WTC11 (cell line): Measurements from ENCODE around the gene APOA1. TPM values are rescaled to one million over a fixed set of nuclear protein-coding genes. Genes with fewer than 3 reads are reported as not detected.
A peak's percentile ranks its signal among the peaks of the same experiment; 100 is the strongest.

Source experiments
- ARID4B ChIP-seq: sonication (generic); formaldehyde crosslinking; IDR thresholded peaks from 2 replicates; pipeline ENCODE4 v1.8.0; 2023; ENCODE audit warnings: missing genetic modification reagents, mild to moderate bottlenecking, borderline replicate concordance
- E2F1 ChIP-seq: sonication (generic); formaldehyde crosslinking; IDR thresholded peaks from 2 replicates; pipeline ENCODE4 v1.8.0; 2022; ENCODE audit warnings: mild to moderate bottlenecking, missing genetic modification reagents
- ERG ChIP-seq: fragments of 250-450 bp; sonication (Bioruptor Pico); IDR thresholded peaks from 2 replicates; pipeline ENCODE4 v1.8.0; 2021; ENCODE audit warnings: mild to moderate bottlenecking
- FOXK1 ChIP-seq: sonication (generic); formaldehyde crosslinking; IDR thresholded peaks from 2 replicates; pipeline ENCODE4 v1.8.0; 2022; ENCODE audit warnings: mild to moderate bottlenecking, moderate library complexity, missing genetic modification reagents
- FOXP1 ChIP-seq: sonication (generic); formaldehyde crosslinking; IDR thresholded peaks from 2 replicates; pipeline ENCODE4 v1.8.0; 2022; ENCODE audit warnings: missing genetic modification reagents, mild to moderate bottlenecking, moderate library complexity, borderline replicate concordance
- GRHL2 ChIP-seq: fragments of 250-450 bp; sonication (Bioruptor Pico); IDR thresholded peaks from 2 replicates; pipeline ENCODE4 v1.8.0; 2022; ENCODE audit warnings: mild to moderate bottlenecking, moderate library complexity; ENCODE audit not compliant: insufficient replicate concordance, severe bottlenecking
- IRF1 ChIP-seq: sonication (generic); formaldehyde crosslinking; IDR thresholded peaks from 2 replicates; pipeline ENCODE4 v1.8.0; 2023; ENCODE audit warnings: missing genetic modification reagents
- JAZF1 ChIP-seq: fragments of 250-450 bp; sonication (Bioruptor Pico); IDR thresholded peaks from 2 replicates; pipeline ENCODE4 v1.9.0; 2021; ENCODE audit warnings: moderate library complexity, mild to moderate bottlenecking, inconsistent platforms
- JUN ChIP-seq: sonication (generic); formaldehyde crosslinking; IDR thresholded peaks from 2 replicates; pipeline ENCODE4 v1.8.0; 2023; ENCODE audit warnings: mild to moderate bottlenecking, missing genetic modification reagents
- NFE2L1 ChIP-seq: sonication (generic); formaldehyde crosslinking; IDR thresholded peaks from 2 replicates; pipeline ENCODE4 v1.8.1; 2023; ENCODE audit warnings: missing genetic modification reagents
- PRRX2 ChIP-seq: fragments of 250-450 bp; sonication (Bioruptor Pico); IDR thresholded peaks from 2 replicates; pipeline ENCODE4 v1.8.0; 2021; ENCODE audit warnings: mild to moderate bottlenecking
- SMAD4 ChIP-seq: sonication (generic); formaldehyde crosslinking; IDR thresholded peaks from 2 replicates; pipeline ENCODE4 v1.8.0; 2022; ENCODE audit warnings: mild to moderate bottlenecking, missing genetic modification reagents
- TP53 ChIP-seq: sonication (generic); formaldehyde crosslinking; IDR thresholded peaks from 2 replicates; pipeline ENCODE4 v1.8.1; 2023; ENCODE audit warnings: mild to moderate bottlenecking, missing genetic modification reagents
- USF1 ChIP-seq: sonication (generic); formaldehyde crosslinking; IDR thresholded peaks from 2 replicates; pipeline ENCODE4 v1.8.0; 2022; ENCODE audit warnings: mild to moderate bottlenecking, missing genetic modification reagents
- USF2 ChIP-seq: sonication (generic); formaldehyde crosslinking; IDR thresholded peaks from 2 replicates; pipeline ENCODE4 v1.8.1; 2023; ENCODE audit warnings: mild to moderate bottlenecking, missing genetic modification reagents, moderate library complexity
- ZBTB21 ChIP-seq: sonication (generic); formaldehyde crosslinking; IDR thresholded peaks from 2 replicates; pipeline ENCODE4 v1.8.1; 2023; ENCODE audit warnings: mild to moderate bottlenecking, missing genetic modification reagents, borderline replicate concordance
- ZNF121 ChIP-seq: sonication (generic); formaldehyde crosslinking; IDR thresholded peaks from 2 replicates; pipeline ENCODE4 v1.8.0; 2023; ENCODE audit warnings: missing genetic modification reagents
- ZNF232 ChIP-seq: sonication (generic); formaldehyde crosslinking; IDR thresholded peaks from 2 replicates; pipeline ENCODE4 v1.8.0; 2022; ENCODE audit warnings: mild to moderate bottlenecking, missing genetic modification reagents
- ZNF281 ChIP-seq: sonication (generic); formaldehyde crosslinking; IDR thresholded peaks from 2 replicates; pipeline ENCODE4 v1.8.0; 2023; ENCODE audit warnings: mild to moderate bottlenecking, missing genetic modification reagents
- ZNF317 ChIP-seq: sonication (generic); formaldehyde crosslinking; IDR thresholded peaks from 2 replicates; pipeline ENCODE4 v1.8.1; 2023; ENCODE audit warnings: low read depth, mild to moderate bottlenecking, moderate library complexity, missing genetic modification reagents, borderline replicate concordance
- ZNF416 ChIP-seq: fragments of 250-450 bp; sonication (Bioruptor Pico); IDR thresholded peaks from 2 replicates; pipeline ENCODE4 v1.9.0; 2021; ENCODE audit warnings: mild to moderate bottlenecking, inconsistent platforms
- ZNF671 ChIP-seq: fragments of 250-450 bp; sonication (Bioruptor Pico); IDR thresholded peaks from 2 replicates; pipeline ENCODE4 v1.8.0; 2021; ENCODE audit warnings: mild to moderate bottlenecking
- total RNA-seq: library from RNA; stranded (reverse); gene quantifications from 3 replicates; pipeline ENCODE4 v1.2.3, GENCODE V29; 2021

Gene APOA1
- total RNA-seq, 1 experiment from 2014 or later: 2.1 TPM

- TF ChIP-seq ERG (CRISPR knock-in tag) (peak; percentile 61; the same call in 1 of the 2 replicates), ZNF281 (CRISPR knock-in tag) (0 out of 2 replicates have a peak, but pooled peaks have one; percentile 53), ZNF121 (CRISPR knock-in tag) (no peak), SMAD4 (CRISPR knock-in tag) (no peak), JAZF1 (CRISPR knock-in tag) (no peak), ZBTB21 (CRISPR knock-in tag) (no peak), IRF1 (peak; percentile 87; the same call in 1 of the 2 replicates), ZNF317 (CRISPR knock-in tag) (no peak), GRHL2 (CRISPR knock-in tag) (no peak), NFE2L1 (CRISPR knock-in tag) (peak; percentile 84; the same call in 1 of the 2 replicates), ZNF671 (CRISPR knock-in tag) (no peak), TP53 (peak; percentile 74; the same call in 1 of the 2 replicates), JUN (no peak), ZNF416 (CRISPR knock-in tag) (peak; percentile 31; the same call in 1 of the 2 replicates), E2F1 (peak; percentile 75; the same call in 1 of the 2 replicates), USF2 (CRISPR knock-in tag) (peak; percentile 36; the same call in 1 of the 2 replicates), USF1 (peak; percentile 48; the same call in 1 of the 2 replicates), PRRX2 (CRISPR knock-in tag) (no peak), ARID4B (CRISPR knock-in tag) (0 out of 2 replicates have a peak, but pooled peaks have one; percentile 46), FOXK1 (peak; percentile 89), FOXP1 (CRISPR knock-in tag) (peak; percentile 84), ZNF232 (CRISPR knock-in tag) (peak; percentile 78; the same call in 1 of the 2 replicates)
Measured at GRCh38 chr11:116835791-116836631, 1.4 kb downstream of the APOA1 start (continued).
